ENCODE results near the gene OR7G2. TPM values are rescaled to one million over a fixed set of nuclear protein-coding genes. Genes with fewer than 3 reads are reported as not detected.
"Not testable (repeated sequence)": the region's sequence is repeated elsewhere in the genome, so short reads cannot be mapped to it uniquely, and the experiment has no call there.

The OR7G2 gene
- total RNA-seq, 1 donor from 2014 or later: not detected

GRCh38 chr19:9061879-9062278, 45.4 kb downstream of the OR7G2 start:
- H3K36me3 Mint-ChIP-seq (ENCODE audit: low read depth): no peaks in the 10 kb centered on the region
- no peaks in the 10 kb centered on the region for H3K4me1 Mint-ChIP-seq (ENCODE audit: low read depth)
- DNase-seq (ENCODE audit: low spot score): no peak
- H3K4me3 Mint-ChIP-seq (ENCODE audit: low read depth): no peak overlapping the region
- intact Hi-C loops (cut with micrococcal nuclease): no loop called here
- no peaks in the 10 kb centered on the region for H3K9me3 Mint-ChIP-seq
- H3K27me3 Mint-ChIP-seq (ENCODE audit: low read depth): no peaks in the 10 kb centered on the region
- no peak overlapping the region for H3K27ac Mint-ChIP-seq

GRCh38 chr19:9060564-9061340, 46.5 kb downstream of the OR7G2 start:
- no peaks in the 10 kb centered on the region for H3K36me3 Mint-ChIP-seq (ENCODE audit: low read depth)

GRCh38 chr19:9058905-9059667, 48.2 kb downstream of the OR7G2 start:
- no peaks in the 10 kb centered on the region for H3K27me3 Mint-ChIP-seq (ENCODE audit: low read depth)
- no peak overlapping the region for H3K4me3 Mint-ChIP-seq (ENCODE audit: low read depth)
- DNase-seq (ENCODE audit: low spot score): no peak
- no peaks in the 10 kb centered on the region for H3K36me3 Mint-ChIP-seq (ENCODE audit: low read depth)
- H3K27ac Mint-ChIP-seq: no peak overlapping the region
- H3K9me3 Mint-ChIP-seq: no peaks in the 10 kb centered on the region
- intact Hi-C loops (cut with micrococcal nuclease): no loop called here
- no peaks in the 10 kb centered on the region for H3K4me1 Mint-ChIP-seq (ENCODE audit: low read depth)

More at GRCh38 chr19:9060564-9061340, 46.5 kb downstream of the OR7G2 start:
- intact Hi-C loops (cut with micrococcal nuclease): no loop called here
- Mint-ChIP-seq H3K9me3 (no peaks in the 10 kb centered on the region), H3K4me3 (ENCODE audit: low read depth) (no peak overlapping the region), H3K27me3 (ENCODE audit: low read depth) (no peaks in the 10 kb centered on the region), H3K27ac (no peak overlapping the region), H3K4me1 (ENCODE audit: low read depth) (no peaks in the 10 kb centered on the region)
- no peak for DNase-seq (ENCODE audit: low spot score)

- H3K4me1 Mint-ChIP-seq (ENCODE audit: low read depth): no peaks in the 10 kb centered on the region
- intact Hi-C loops (cut with micrococcal nuclease): no loop called here
- DNase-seq (ENCODE audit: low spot score): no peak
- H3K27ac Mint-ChIP-seq: no peak overlapping the region
- H3K4me3 Mint-ChIP-seq (ENCODE audit: low read depth): no peak overlapping the region
- no peaks in the 10 kb centered on the region for H3K27me3 Mint-ChIP-seq (ENCODE audit: low read depth)
- H3K36me3 Mint-ChIP-seq (ENCODE audit: low read depth): no peaks in the 10 kb centered on the region
- no peaks in the 10 kb centered on the region for H3K9me3 Mint-ChIP-seq
Measured at GRCh38 chr19:9057505-9058258, 49.6 kb downstream of the OR7G2 start.

- H3K27me3 Mint-ChIP-seq (ENCODE audit: low read depth); intact Hi-C loops (cut with micrococcal nuclease); DNase-seq (ENCODE audit: low spot score); H3K36me3 Mint-ChIP-seq (ENCODE audit: low read depth); H3K4me3 Mint-ChIP-seq (ENCODE audit: low read depth); H3K27ac Mint-ChIP-seq; H3K9me3 Mint-ChIP-seq; H3K4me1 Mint-ChIP-seq (ENCODE audit: low read depth): not testable (repeated sequence)
Measured at GRCh38 chr19:9056131-9056530, 51.1 kb downstream of the OR7G2 start.

- H3K9me3 Mint-ChIP-seq: no peaks in the 10 kb centered on the region
- H3K27ac Mint-ChIP-seq: no peak overlapping the region
- no peaks in the 10 kb centered on the region for H3K4me1 Mint-ChIP-seq (ENCODE audit: low read depth)
- H3K36me3 Mint-ChIP-seq (ENCODE audit: low read depth): no peaks in the 10 kb centered on the region
- no peak overlapping the region for H3K4me3 Mint-ChIP-seq (ENCODE audit: low read depth)
- H3K27me3 Mint-ChIP-seq (ENCODE audit: low read depth): no peaks in the 10 kb centered on the region
- intact Hi-C loops (cut with micrococcal nuclease): no loop called here
- DNase-seq (ENCODE audit: low spot score): no peak
Measured at GRCh38 chr19:9054765-9055164, 52.5 kb downstream of the OR7G2 start.

GRCh38 chr19:9054207-9054606, 53.1 kb downstream of the OR7G2 start:
- H3K4me1 Mint-ChIP-seq (ENCODE audit: low read depth): no peaks in the 10 kb centered on the region

GRCh38 chr19:9053674-9054073, 53.6 kb downstream of the OR7G2 start:
- H3K36me3 Mint-ChIP-seq (ENCODE audit: low read depth); H3K27me3 Mint-ChIP-seq (ENCODE audit: low read depth); H3K4me1 Mint-ChIP-seq (ENCODE audit: low read depth); DNase-seq (ENCODE audit: low spot score); H3K4me3 Mint-ChIP-seq (ENCODE audit: low read depth); H3K9me3 Mint-ChIP-seq; intact Hi-C loops (cut with micrococcal nuclease); H3K27ac Mint-ChIP-seq: not testable (repeated sequence)

More at GRCh38 chr19:9054207-9054606, 53.1 kb downstream of the OR7G2 start:
- no peak overlapping the region for H3K27ac Mint-ChIP-seq
- H3K4me3 Mint-ChIP-seq (ENCODE audit: low read depth): no peak overlapping the region
- H3K36me3 Mint-ChIP-seq (ENCODE audit: low read depth): no peaks in the 10 kb centered on the region
- no peak for DNase-seq (ENCODE audit: low spot score)
- H3K27me3 Mint-ChIP-seq (ENCODE audit: low read depth): no peaks in the 10 kb centered on the region
- intact Hi-C loops (cut with micrococcal nuclease): no loop called here
- H3K9me3 Mint-ChIP-seq: no peaks in the 10 kb centered on the region

- intact Hi-C loops (cut with micrococcal nuclease): no loop called here
- H3K9me3 Mint-ChIP-seq: no peaks in the 10 kb centered on the region
- no peak overlapping the region for H3K27ac Mint-ChIP-seq
- DNase-seq (ENCODE audit: low spot score): no peak
- H3K4me1 Mint-ChIP-seq (ENCODE audit: low read depth): no peaks in the 10 kb centered on the region
- no peaks in the 10 kb centered on the region for H3K27me3 Mint-ChIP-seq (ENCODE audit: low read depth)
- no peaks in the 10 kb centered on the region for H3K36me3 Mint-ChIP-seq (ENCODE audit: low read depth)
- H3K4me3 Mint-ChIP-seq (ENCODE audit: low read depth): no peak overlapping the region
Measured at GRCh38 chr19:9052894-9053293, 54.4 kb downstream of the OR7G2 start.

Other genes starting within 250 kb of the OR7G2 start
- not detected in 2 replicates for gene MUC16, start 97.1 kb downstream of the OR7G2 start, total RNA-seq
- gene OR1M1, start 20.4 kb downstream of the OR7G2 start, total RNA-seq: not detected in 2 replicates
- not detected in 2 replicates for gene OR7G1, start 8.3 kb upstream of the OR7G2 start, total RNA-seq
- gene OR7G3, start 19.5 kb upstream of the OR7G2 start, total RNA-seq: not detected in 2 replicates
- gene ZNF317, start 32.9 kb upstream of the OR7G2 start, total RNA-seq: 44.2 and 50.0 TPM in 2 replicates
- 0.37 and 0.62 TPM in 2 replicates for gene OR7D2, start 71.5 kb upstream of the OR7G2 start, total RNA-seq
- not detected in 2 replicates for gene OR7D4, start 112.1 kb upstream of the OR7G2 start, total RNA-seq
- gene OR7E24, start 143.5 kb upstream of the OR7G2 start, total RNA-seq: not detected in 2 replicates
- gene ZNF699, start 202.4 kb upstream of the OR7G2 start, total RNA-seq: 4.4 and 5.2 TPM in 2 replicates
- gene ZNF559, start 216.7 kb upstream of the OR7G2 start, total RNA-seq: 8.2 and 8.4 TPM in 2 replicates